ENCODE measurements around the gene IER2.
A peak's percentile ranks its signal among the peaks of the same experiment; 100 is the strongest.

Gene IER2

GRCh38 chr19:13149628-13150186 is 504 bp upstream of the IER2 start:
- H2AFZ ChIP-seq (ENCODE audit: low read depth, low read length, severe bottlenecking): peak overlapping the region; percentile 64

GRCh38 chr19:13150931-13151604 is 857 bp downstream of the IER2 start:
- H3K27ac ChIP-seq (ENCODE audit: low read depth, low read length): peak overlapping the region; percentile 90
- H3K9me3 ChIP-seq (ENCODE audit: insufficient read depth, low read length): no peaks in the 10 kb centered on the region
- no peak overlapping the region for H2AFZ ChIP-seq (ENCODE audit: low read depth, low read length, severe bottlenecking)
- peaks cover 20% of the 10 kb centered on the region for H3F3A ChIP-seq (ENCODE audit: insufficient read depth)
- no peaks in the 10 kb centered on the region; the same call in 1 of the 2 replicates for H3K36me3 ChIP-seq (ENCODE audit: low read length)
- H3K9ac ChIP-seq (ENCODE audit: low read length): peak overlapping the region; percentile 91
- TF ChIP-seq EZH2phosphoT487 (conservative IDR thresholded peaks at IDR 0.05; ENCODE audit: low read length): no peak
- TF ChIP-seq CTCF (IDR thresholded peaks at IDR 0.05; ENCODE audit: insufficient read depth, low read length, poor library complexity, severe bottlenecking): no peak
- no peaks in the 10 kb centered on the region for H3K9me2 ChIP-seq (replicated peaks; ENCODE audit: insufficient read depth, low read length)
- H3K4me2 ChIP-seq (ENCODE audit: low read depth, low read length, poor library complexity, severe bottlenecking): peak overlapping the region; percentile 97
- peak overlapping the region; percentile 75 for H3K4me3 ChIP-seq (ENCODE audit: insufficient read depth, low read length, poor library complexity, severe bottlenecking)
- no peaks in the 10 kb centered on the region for H3K27me3 ChIP-seq (ENCODE audit: low read length)
- H4K20me1 ChIP-seq (ENCODE audit: low read depth, low read length): no peaks in the 10 kb centered on the region; the same call in 1 of the 2 replicates
- peaks cover 19% of the 10 kb centered on the region for H3K79me2 ChIP-seq (ENCODE audit: insufficient read depth, low read length)

More at GRCh38 chr19:13149628-13150186, 504 bp upstream of the IER2 start:
- H4K20me1 ChIP-seq (ENCODE audit: low read depth, low read length): no peaks in the 10 kb centered on the region; the same call in 1 of the 2 replicates
- H3K9me3 ChIP-seq (ENCODE audit: insufficient read depth, low read length): no peaks in the 10 kb centered on the region
- H3K79me2 ChIP-seq (ENCODE audit: insufficient read depth, low read length): peaks cover 19% of the 10 kb centered on the region
- peak overlapping the region; percentile 91 for H3K9ac ChIP-seq (ENCODE audit: low read length)
- H3K9me2 ChIP-seq (replicated peaks; ENCODE audit: insufficient read depth, low read length): no peaks in the 10 kb centered on the region
- H3K4me2 ChIP-seq (ENCODE audit: low read depth, low read length, poor library complexity, severe bottlenecking): peak overlapping the region; percentile 97
- no peaks in the 10 kb centered on the region for H3K27me3 ChIP-seq (ENCODE audit: low read length)
- H3K4me3 ChIP-seq (ENCODE audit: insufficient read depth, low read length, poor library complexity, severe bottlenecking): peak overlapping the region; percentile 75
- no peaks in the 10 kb centered on the region; the same call in 1 of the 2 replicates for H3K36me3 ChIP-seq (ENCODE audit: low read length)
- peaks cover 6% of the 10 kb centered on the region for H3F3A ChIP-seq (ENCODE audit: insufficient read depth)
- no peak for TF ChIP-seq CTCF (IDR thresholded peaks at IDR 0.05; ENCODE audit: insufficient read depth, low read length, poor library complexity, severe bottlenecking)
- H3K27ac ChIP-seq (ENCODE audit: low read depth, low read length): peak overlapping the region; percentile 40

GRCh38 chr19:13151605-13152355 is 1.6 kb downstream of the IER2 start:
- H3K9me2 ChIP-seq (replicated peaks; ENCODE audit: insufficient read depth, low read length): no peaks in the 10 kb centered on the region
- H3F3A ChIP-seq (ENCODE audit: insufficient read depth): peaks cover 27% of the 10 kb centered on the region
- H3K27ac ChIP-seq (ENCODE audit: low read depth, low read length): peak overlapping the region; percentile 90
- no peaks in the 10 kb centered on the region for H3K27me3 ChIP-seq (ENCODE audit: low read length)
- peak overlapping the region; percentile 75 for H3K4me3 ChIP-seq (ENCODE audit: insufficient read depth, low read length, poor library complexity, severe bottlenecking)
- peak overlapping the region; percentile 97 for H3K4me2 ChIP-seq (ENCODE audit: low read depth, low read length, poor library complexity, severe bottlenecking)
- TF ChIP-seq EZH2phosphoT487 (conservative IDR thresholded peaks at IDR 0.05; ENCODE audit: low read length) (no peak), CTCF (IDR thresholded peaks at IDR 0.05; ENCODE audit: insufficient read depth, low read length, poor library complexity, severe bottlenecking) (no peak)
- no peaks in the 10 kb centered on the region for H3K9me3 ChIP-seq (ENCODE audit: insufficient read depth, low read length)
- no peaks in the 10 kb centered on the region; the same call in 1 of the 2 replicates for H3K36me3 ChIP-seq (ENCODE audit: low read length)
- peak overlapping the region; percentile 91 for H3K9ac ChIP-seq (ENCODE audit: low read length)
- H3K79me2 ChIP-seq (ENCODE audit: insufficient read depth, low read length): peaks cover 19% of the 10 kb centered on the region
- H2AFZ ChIP-seq (ENCODE audit: low read depth, low read length, severe bottlenecking): peak overlapping the region; percentile 63
- H4K20me1 ChIP-seq (ENCODE audit: low read depth, low read length): no peaks in the 10 kb centered on the region; the same call in 1 of the 2 replicates
